ENCODE results near the gene PHEX. TPM values are rescaled to one million over a fixed set of nuclear protein-coding genes. Genes with fewer than 3 reads are reported as not detected.
A peak's percentile ranks its signal among the peaks of the same experiment; 100 is the strongest.

PHEX gene
- total and polyA plus RNA-seq, 8 donors, result 0.04 to 0.09 (median 0.07) TPM; not detected in 3

DNA sequence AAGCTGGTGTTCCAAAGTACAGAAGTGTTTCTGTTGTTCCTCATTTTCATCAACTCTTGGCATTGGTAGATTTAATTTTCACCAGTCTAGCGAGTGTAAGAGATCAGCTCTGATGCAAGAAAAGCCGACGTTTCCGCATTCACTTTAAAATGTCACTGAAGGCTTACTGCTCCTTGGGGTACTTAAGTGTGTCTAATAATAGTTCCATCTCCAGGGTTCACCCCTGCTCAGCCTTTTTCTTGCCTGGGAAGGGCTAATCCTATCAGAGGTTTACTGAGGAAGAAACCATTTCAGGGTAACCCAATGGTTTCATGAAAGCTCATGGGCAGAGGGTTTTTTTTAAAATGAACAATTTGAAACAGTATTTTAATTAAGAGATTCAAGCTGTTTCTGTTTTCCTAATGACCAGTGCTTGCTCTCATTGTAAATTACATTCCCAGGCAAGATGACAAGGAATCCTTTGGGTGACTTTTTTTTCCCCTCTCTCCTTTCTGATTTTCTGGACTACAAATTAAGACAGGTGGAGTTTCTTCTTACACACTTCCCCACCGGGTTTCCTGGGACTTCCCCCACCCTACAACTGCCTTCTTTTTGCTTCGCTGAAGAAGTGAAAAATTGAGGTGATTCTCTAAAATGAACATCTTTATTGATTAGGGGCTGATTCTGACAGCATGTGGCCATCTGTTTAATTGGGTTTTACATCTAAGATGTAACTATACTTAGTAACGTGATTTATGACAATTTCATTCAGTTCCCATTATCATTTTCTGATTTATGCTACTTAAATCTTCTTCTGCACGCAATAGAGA is 161.9 kb downstream of the PHEX start:
- ATAC-seq (no peak), FAIRE-seq (no peak), DNase-seq (no peak)
- Histone ChIP-seq H3K36me3 (no peaks in the 10 kb centered on the region), H3K27ac (no peak overlapping the region), H3K4me1 (no peaks in the 10 kb centered on the region), H3K27me3 (peaks cover 0 to 25% (median 0%) of the 10 kb centered on the region in 4 donors), H3K4me3 (no peak overlapping the region), H3K9me3 (no peaks in the 10 kb centered on the region)
- 57 to 71% methylated on average over 8 of the region's 8 CpGs for WGBS, 2 donors
- intact Hi-C loops (cut with DNase I), result no loop called here
- TF ChIP-seq, protein P1, sequence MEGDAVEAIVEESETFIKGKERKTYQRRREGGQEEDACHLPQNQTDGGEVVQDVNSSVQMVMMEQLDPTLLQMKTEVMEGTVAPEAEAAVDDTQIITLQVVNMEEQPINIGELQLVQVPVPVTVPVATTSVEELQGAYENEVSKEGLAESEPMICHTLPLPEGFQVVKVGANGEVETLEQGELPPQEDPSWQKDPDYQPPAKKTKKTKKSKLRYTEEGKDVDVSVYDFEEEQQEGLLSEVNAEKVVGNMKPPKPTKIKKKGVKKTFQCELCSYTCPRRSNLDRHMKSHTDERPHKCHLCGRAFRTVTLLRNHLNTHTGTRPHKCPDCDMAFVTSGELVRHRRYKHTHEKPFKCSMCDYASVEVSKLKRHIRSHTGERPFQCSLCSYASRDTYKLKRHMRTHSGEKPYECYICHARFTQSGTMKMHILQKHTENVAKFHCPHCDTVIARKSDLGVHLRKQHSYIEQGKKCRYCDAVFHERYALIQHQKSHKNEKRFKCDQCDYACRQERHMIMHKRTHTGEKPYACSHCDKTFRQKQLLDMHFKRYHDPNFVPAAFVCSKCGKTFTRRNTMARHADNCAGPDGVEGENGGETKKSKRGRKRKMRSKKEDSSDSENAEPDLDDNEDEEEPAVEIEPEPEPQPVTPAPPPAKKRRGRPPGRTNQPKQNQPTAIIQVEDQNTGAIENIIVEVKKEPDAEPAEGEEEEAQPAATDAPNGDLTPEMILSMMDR (IDR thresholded peaks at IDR 0.05), result no peak

- intact Hi-C loops (cut with DNase I), result no loop called here
- Histone ChIP-seq H3K4me3 (no peak overlapping the region), H3K36me3 (no peaks in the 10 kb centered on the region), H3K27me3 (peaks cover 0 to 25% (median 0%) of the 10 kb centered on the region in 4 donors), H3K9me3 (no peaks in the 10 kb centered on the region), H3K27ac (no peak overlapping the region), H3K4me1 (no peaks in the 10 kb centered on the region)
- no peak for FAIRE-seq
- 34 to 59% methylated on average over 1 of the region's 1 CpG for WGBS, 2 donors
- no peak for ATAC-seq
- TF ChIP-seq, protein P1 (IDR thresholded peaks at IDR 0.05), result no peak
- DNase-seq, result no peak
Observed at GRCh38 chrX:22194660-22194945, 162.5 kb downstream of the PHEX start.

DNA sequence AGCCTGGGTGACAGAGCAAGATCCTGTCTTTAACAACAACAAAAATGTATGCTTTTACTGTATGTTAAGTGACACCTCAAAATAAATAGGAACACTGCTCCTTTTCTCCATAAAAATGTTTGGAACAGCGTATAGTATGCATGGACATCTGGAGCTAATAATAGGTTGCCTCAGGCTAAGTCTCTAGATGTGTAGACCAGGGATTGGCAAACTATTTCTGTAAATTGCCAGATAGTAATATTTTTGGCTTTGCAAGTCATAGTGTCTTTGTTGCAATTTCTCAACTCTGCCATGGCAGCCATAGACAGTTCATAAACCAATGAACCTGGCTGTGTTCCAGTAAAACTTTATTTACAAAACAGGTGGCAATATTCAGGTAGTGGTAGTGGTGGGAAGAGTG is 164.0 kb downstream of the PHEX start:
- no peak for DNase-seq
- no peak for ATAC-seq
- H3K36me3 ChIP-seq, result no peaks in the 10 kb centered on the region
- no peaks in the 10 kb centered on the region for H3K9me3 ChIP-seq
- peaks cover 0 to 18% (median 0%) of the 10 kb centered on the region in 4 donors for H3K27me3 ChIP-seq
- TF ChIP-seq, protein P1 (IDR thresholded peaks at IDR 0.05), result no peak
- 92 to 100% methylated on average over 1 of the region's 1 CpG for WGBS, 2 donors
- H3K4me3 ChIP-seq, result no peak overlapping the region
- no peaks in the 10 kb centered on the region for H3K4me1 ChIP-seq
- no peak for FAIRE-seq
- H3K27ac ChIP-seq, result no peak overlapping the region
- intact Hi-C loops (cut with DNase I), result no loop called here

DNA sequence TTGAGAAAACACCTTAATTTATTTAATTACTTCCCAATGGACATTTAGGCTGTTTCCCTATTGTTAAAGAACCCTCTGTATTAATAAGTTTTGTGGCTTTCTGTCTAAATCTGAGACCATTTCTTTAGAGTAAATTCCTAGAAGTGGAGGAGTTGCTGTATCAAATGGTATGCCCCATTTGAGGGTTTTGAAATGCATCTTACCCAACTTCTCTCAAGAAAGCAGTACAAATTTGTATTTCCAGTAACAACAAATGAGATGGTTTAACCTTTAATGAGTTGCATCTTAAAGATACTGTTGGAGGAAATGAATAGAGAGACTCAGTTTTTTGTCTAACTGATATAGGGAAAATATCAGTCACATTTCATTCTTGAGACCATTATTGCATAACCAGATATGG is 170.1 kb downstream of the PHEX start:
- H3K27ac ChIP-seq, result no peak overlapping the region
- H3K4me3 ChIP-seq, result no peak overlapping the region
- H3K36me3 ChIP-seq, result no peaks in the 10 kb centered on the region
- ATAC-seq, result no peak
- H3K4me1 ChIP-seq, result no peaks in the 10 kb centered on the region
- no peaks in the 10 kb centered on the region for H3K9me3 ChIP-seq
- DNase-seq, result no peak
- intact Hi-C loops (cut with DNase I), result no loop called here
- H3K27me3 ChIP-seq, result no peaks in the 10 kb centered on the region
- TF ChIP-seq, protein P1 (IDR thresholded peaks at IDR 0.05), result no peak
- FAIRE-seq, result peak; percentile 17

GRCh38 chrX:22203186-22203585 is 171.1 kb downstream of the PHEX start:
- TF ChIP-seq, protein P1 (IDR thresholded peaks at IDR 0.05), result no peak
- Histone ChIP-seq H3K9me3 (no peaks in the 10 kb centered on the region), H3K4me3 (no peak overlapping the region), H3K36me3 (no peaks in the 10 kb centered on the region), H3K27me3 (no peaks in the 10 kb centered on the region), H3K27ac (no peak overlapping the region), H3K4me1 (no peaks in the 10 kb centered on the region)
- intact Hi-C loops (cut with DNase I), result no loop called here
- ATAC-seq (no peak), DNase-seq (no peak), FAIRE-seq (no peak)
